Measurements from ENCODE around the gene IRX3. TPM values are rescaled to one million over a fixed set of nuclear protein-coding genes. Genes with fewer than 3 reads are reported as not detected.

IRX3 gene
- total and polyA plus RNA-seq, 2 donors (not counting 1 experiment from before 2014, with no cell fraction given): 0.22 to 0.33 TPM

- H3K4me3 ChIP-seq (replicated peaks in 1 of 4; ENCODE audit: control extremely low read depth in 1 of 4, insufficient read depth in 1 of 4, low read depth in 3 of 4, low read length in 4 of 4): no peak overlapping the region
- no peaks in the 10 kb centered on the region for H3K4me1 ChIP-seq (ENCODE audit: control insufficient read depth, extremely low read depth, insufficient read depth, low read length)
- H3K27ac ChIP-seq (ENCODE audit: insufficient read depth, low read length): no peak overlapping the region
- no peaks in the 10 kb centered on the region for H3K79me2 ChIP-seq (ENCODE audit: control insufficient read depth, insufficient read depth, low read length)
- no peaks in the 10 kb centered on the region for H3K36me3 ChIP-seq (ENCODE audit: control insufficient read depth, insufficient read depth, low read length)
- no peak for DNase-seq (ENCODE audit: low read depth in 2 of 2)
- H3K27me3 ChIP-seq (ENCODE audit: control insufficient read depth, insufficient read depth, low read length): peaks cover 2% of the 10 kb centered on the region
- H4K20me1 ChIP-seq (ENCODE audit: control insufficient read depth, extremely low read depth, insufficient read depth, low read length): no peaks in the 10 kb centered on the region
- H3K4me2 ChIP-seq (ENCODE audit: extremely low read depth, insufficient read depth, low read length): no peak overlapping the region
- no peaks in the 10 kb centered on the region for H3K9me3 ChIP-seq (ENCODE audit: control insufficient read depth, insufficient read depth, low read depth, low read length)
- H3K9ac ChIP-seq (ENCODE audit: insufficient read depth, low read length): no peak overlapping the region
- H2AFZ ChIP-seq (ENCODE audit: low read length): no peak overlapping the region
- TF ChIP-seq EZH2 (IDR thresholded peaks at IDR 0.05; ENCODE audit: low read length, missing control alignments): no peak
- TF ChIP-seq, protein P1, sequence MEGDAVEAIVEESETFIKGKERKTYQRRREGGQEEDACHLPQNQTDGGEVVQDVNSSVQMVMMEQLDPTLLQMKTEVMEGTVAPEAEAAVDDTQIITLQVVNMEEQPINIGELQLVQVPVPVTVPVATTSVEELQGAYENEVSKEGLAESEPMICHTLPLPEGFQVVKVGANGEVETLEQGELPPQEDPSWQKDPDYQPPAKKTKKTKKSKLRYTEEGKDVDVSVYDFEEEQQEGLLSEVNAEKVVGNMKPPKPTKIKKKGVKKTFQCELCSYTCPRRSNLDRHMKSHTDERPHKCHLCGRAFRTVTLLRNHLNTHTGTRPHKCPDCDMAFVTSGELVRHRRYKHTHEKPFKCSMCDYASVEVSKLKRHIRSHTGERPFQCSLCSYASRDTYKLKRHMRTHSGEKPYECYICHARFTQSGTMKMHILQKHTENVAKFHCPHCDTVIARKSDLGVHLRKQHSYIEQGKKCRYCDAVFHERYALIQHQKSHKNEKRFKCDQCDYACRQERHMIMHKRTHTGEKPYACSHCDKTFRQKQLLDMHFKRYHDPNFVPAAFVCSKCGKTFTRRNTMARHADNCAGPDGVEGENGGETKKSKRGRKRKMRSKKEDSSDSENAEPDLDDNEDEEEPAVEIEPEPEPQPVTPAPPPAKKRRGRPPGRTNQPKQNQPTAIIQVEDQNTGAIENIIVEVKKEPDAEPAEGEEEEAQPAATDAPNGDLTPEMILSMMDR (conservative IDR thresholded peaks at IDR 0.05 in 1 of 2, IDR thresholded peaks at IDR 0.05 in 1 of 2; ENCODE audit: low read depth in 1 of 2, low read length in 2 of 2): no peak
Observed at GRCh38 chr16:54305080-54305479, 18.5 kb upstream of the IRX3 start.

- Histone ChIP-seq H3K4me2 (ENCODE audit: extremely low read depth, insufficient read depth, low read length) (no peak overlapping the region), H3K79me2 (ENCODE audit: control insufficient read depth, insufficient read depth, low read length) (no peaks in the 10 kb centered on the region)
Observed at GRCh38 chr16:54303613-54304012, 17.0 kb upstream of the IRX3 start.

GRCh38 chr16:54297154-54297553 lies 10.6 kb upstream of the IRX3 start:
- no peaks in the 10 kb centered on the region for H4K20me1 ChIP-seq (ENCODE audit: control insufficient read depth, extremely low read depth, insufficient read depth, low read length)
- H2AFZ ChIP-seq (ENCODE audit: low read length): no peak overlapping the region
- no peak for DNase-seq (ENCODE audit: low read depth in 2 of 2)
- H3K36me3 ChIP-seq (ENCODE audit: control insufficient read depth, insufficient read depth, low read length): no peaks in the 10 kb centered on the region
- no peaks in the 10 kb centered on the region for H3K9me3 ChIP-seq (ENCODE audit: control insufficient read depth, insufficient read depth, low read depth, low read length)
- H3K79me2 ChIP-seq (ENCODE audit: control insufficient read depth, insufficient read depth, low read length): no peaks in the 10 kb centered on the region
- no peak for TF ChIP-seq EZH2 (IDR thresholded peaks at IDR 0.05; ENCODE audit: low read length, missing control alignments)
- TF ChIP-seq, protein P1 (conservative IDR thresholded peaks at IDR 0.05 in 1 of 2, IDR thresholded peaks at IDR 0.05 in 1 of 2; ENCODE audit: low read depth in 1 of 2, low read length in 2 of 2): no peak
- no peaks in the 10 kb centered on the region for H3K4me1 ChIP-seq (ENCODE audit: control insufficient read depth, extremely low read depth, insufficient read depth, low read length)
- no peak overlapping the region for H3K4me3 ChIP-seq (replicated peaks in 1 of 4; ENCODE audit: control extremely low read depth in 1 of 4, insufficient read depth in 1 of 4, low read depth in 3 of 4, low read length in 4 of 4)
- no peak overlapping the region for H3K27ac ChIP-seq (ENCODE audit: insufficient read depth, low read length)
- H3K4me2 ChIP-seq (ENCODE audit: extremely low read depth, insufficient read depth, low read length): no peak overlapping the region
- H3K27me3 ChIP-seq (ENCODE audit: control insufficient read depth, insufficient read depth, low read length): peaks cover under 1% of the 10 kb centered on the region
- no peak overlapping the region for H3K9ac ChIP-seq (ENCODE audit: insufficient read depth, low read length)

More at GRCh38 chr16:54303613-54304012, 17.0 kb upstream of the IRX3 start:
- no peak overlapping the region for H2AFZ ChIP-seq (ENCODE audit: low read length)
- H3K9ac ChIP-seq (ENCODE audit: insufficient read depth, low read length): no peak overlapping the region
- H4K20me1 ChIP-seq (ENCODE audit: control insufficient read depth, extremely low read depth, insufficient read depth, low read length): no peaks in the 10 kb centered on the region
- H3K4me1 ChIP-seq (ENCODE audit: control insufficient read depth, extremely low read depth, insufficient read depth, low read length): no peaks in the 10 kb centered on the region
- no peak overlapping the region for H3K4me3 ChIP-seq (replicated peaks in 1 of 4; ENCODE audit: control extremely low read depth in 1 of 4, insufficient read depth in 1 of 4, low read depth in 3 of 4, low read length in 4 of 4)
- no peaks in the 10 kb centered on the region for H3K9me3 ChIP-seq (ENCODE audit: control insufficient read depth, insufficient read depth, low read depth, low read length)
- H3K27ac ChIP-seq (ENCODE audit: insufficient read depth, low read length): no peak overlapping the region
- TF ChIP-seq EZH2 (IDR thresholded peaks at IDR 0.05; ENCODE audit: low read length, missing control alignments): no peak
- TF ChIP-seq, protein P1 (conservative IDR thresholded peaks at IDR 0.05 in 1 of 2, IDR thresholded peaks at IDR 0.05 in 1 of 2; ENCODE audit: low read depth in 1 of 2, low read length in 2 of 2): no peak
- peaks cover 2% of the 10 kb centered on the region for H3K27me3 ChIP-seq (ENCODE audit: control insufficient read depth, insufficient read depth, low read length)
- H3K36me3 ChIP-seq (ENCODE audit: control insufficient read depth, insufficient read depth, low read length): no peaks in the 10 kb centered on the region
- no peak for DNase-seq (ENCODE audit: low read depth in 2 of 2)
